K562 (cell line): ENCODE data around the gene SETD7. TPM values are rescaled to one million over a fixed set of nuclear protein-coding genes. Genes with fewer than 3 reads are reported as not detected.

Experiments used
- ATAC-seq: fragments of 200-7000 bp; cut with Tn5 transposase; 3 replicates; pipeline ENCODE4 v1.9.1; 2020; ENCODE audit warnings: moderate library complexity
- BruUV-seq: library from RNA; stranded (reverse); fragments of 400-500 nt; replicated peaks from 2 replicates; lab custom pipeline; 2021; lab: Mats Ljungman, UMichigan
- CTCF ChIA-PET: fragments of 300-600 bp; formaldehyde crosslinking; extraction: SDS; loops from one replicate; lab custom pipeline; 2021; ENCODE audit warnings: low intra/inter-chr PET ratio; lab: Yijun Ruan, JAX
- POLR2A ChIA-PET: fragments of 300-600, 350-650 bp; sonication (Branson Sonifier 250); formaldehyde crosslinking; extraction: SDS; loops from one replicate; lab custom pipeline; 2021; ENCODE audit warnings: antibody characterized with exemption, inconsistent platforms; lab: Yijun Ruan, JAX
- DNase-seq, 4 experiments: peaks; one replicate each; pipeline versions ENCODE4 v3.0.0 to v3.0.0-alpha.2; 2011 to 2018; ENCODE audit warnings: low spot score in 3 of 4, mixed read lengths in 3 of 4; ENCODE audit errors: extremely low read depth in 1 of 4
- FAIRE-seq: peaks from 2 replicates; lab custom pipeline; 2011; peaks lifted over from hg19 to GRCh38; lab: Jason Lieb, UNC
- H2AFZ ChIP-seq: 2 replicates; pipeline ENCODE4 v1.6.0; 2011; ENCODE audit warnings: low read depth, low read length, control low read depth, inconsistent platforms
- H3K27ac ChIP-seq: fragments of 200-600 bp; 3 replicates; pipeline ENCODE4 v1.8.0; 2011; ENCODE audit warnings: low read depth, mild to moderate bottlenecking, control low read depth, inconsistent platforms, low read length, moderate library complexity, mixed read lengths; ENCODE audit errors: extremely low read depth
- H3K27me3 ChIP-seq, 2 experiments: fragments of 300-600 bp in 1 of 2; 2 replicates in 1 of 2; 3 replicates in 1 of 2; pipeline versions ENCODE4 v1.6.0 to v1.8.0; 2011; ENCODE audit warnings: inconsistent platforms in 2 of 2, low read length in 2 of 2, mild to moderate bottlenecking in 1 of 2, mixed read lengths in 1 of 2, moderate library complexity in 1 of 2; ENCODE audit not compliant: control insufficient read depth in 2 of 2, insufficient read depth in 2 of 2
- H3K36me3 ChIP-seq: fragments of 300-600 bp; 3 replicates; pipeline ENCODE4 v1.8.0; 2011; ENCODE audit warnings: mild to moderate bottlenecking, low read length, inconsistent platforms; ENCODE audit not compliant: control insufficient read depth, insufficient read depth
- H3K4me1 ChIP-seq, 2 experiments: fragments of 200-600 bp in 1 of 2; replicated peaks in 1 of 2; 2 replicates in 1 of 2; 3 replicates in 1 of 2; pipeline versions ENCODE4 v1.5.1 to v1.8.0; 2011; ENCODE audit warnings: inconsistent platforms in 2 of 2, low read length in 2 of 2, mild to moderate bottlenecking in 1 of 2, mixed read lengths in 1 of 2, moderate library complexity in 1 of 2; ENCODE audit not compliant: control insufficient read depth in 2 of 2, insufficient read depth in 2 of 2
- H3K4me2 ChIP-seq: 2 replicates; pipeline ENCODE4 v1.6.1; 2011; ENCODE audit warnings: low read length, control low read depth, inconsistent platforms, mixed read lengths; ENCODE audit not compliant: insufficient read depth
- H3K4me3 ChIP-seq: fragments of 200-600 bp; sonication (generic), shearing (Covaris generic); 2 replicates; pipeline ENCODE4 v1.5.1; 2016; ENCODE audit warnings: control low read depth, inconsistent platforms
- H3K79me2 ChIP-seq: fragments of 200-600 bp; 3 replicates; pipeline ENCODE4 v1.8.0; 2011; ENCODE audit warnings: low read length, inconsistent platforms; ENCODE audit not compliant: control insufficient read depth, insufficient read depth
- H3K9ac ChIP-seq, 2 experiments: 2 replicates each; pipeline versions ENCODE4 v1.6.0 to v1.6.1; 2011; ENCODE audit warnings: low read depth in 2 of 2, low read length in 2 of 2, control low read depth in 1 of 2, inconsistent platforms in 1 of 2, mild to moderate bottlenecking in 1 of 2, mixed read lengths in 1 of 2; ENCODE audit not compliant: insufficient read depth in 1 of 2
- H3K9me1 ChIP-seq: one replicate; pipeline ENCODE4 v1.6.0; 2011; ENCODE audit warnings: inconsistent platforms, mild to moderate bottlenecking, low read length, moderate library complexity; ENCODE audit not compliant: control insufficient read depth, insufficient read depth
- H3K9me3 ChIP-seq: replicated peaks from 2 replicates; pipeline ENCODE4 v1.5.1; 2011; ENCODE audit warnings: low read depth, low read length, inconsistent platforms; ENCODE audit not compliant: control insufficient read depth, insufficient read depth
- H4K20me1 ChIP-seq: replicated peaks from 2 replicates; pipeline ENCODE4 v1.6.1; 2011; ENCODE audit warnings: low read length, inconsistent platforms, mixed read lengths; ENCODE audit not compliant: control insufficient read depth, insufficient read depth
- ETV1 ChIP-seq: fragments of 450-650 bp; conservative IDR thresholded peaks from 2 replicates; pipeline ENCODE4 v1.6.1; 2016; ENCODE audit warnings: missing genetic modification characterization, control low read depth, low read depth, missing compliant biosample characterization
- MTA2 ChIP-seq: fragments of 450-650 bp; IDR thresholded peaks from 2 replicates; pipeline ENCODE4 v1.6.1; 2016; ENCODE audit warnings: low read depth
- NBN ChIP-seq: fragments of 450-650 bp; IDR thresholded peaks from 2 replicates; pipeline ENCODE4 v1.6.1; 2016; ENCODE audit warnings: low read depth, mild to moderate bottlenecking
- NR2C2 ChIP-seq, 2 experiments: fragments of 200-800 bp in 1 of 2; sonication (Bioruptor generic) in 1 of 2; sonication (generic) in 1 of 2; formaldehyde crosslinking in 1 of 2; IDR thresholded peaks; 2 replicates each; pipeline versions ENCODE4 v1.6.1 to v1.8.0; 2016 to 2022; ENCODE audit warnings: mild to moderate bottlenecking in 1 of 2, missing compliant biosample characterization in 1 of 2, missing genetic modification characterization in 1 of 2, missing genetic modification reagents in 1 of 2
- TEAD2 ChIP-seq: fragments of 450-650 bp; IDR thresholded peaks from 2 replicates; pipeline ENCODE4 v1.6.1; 2016; ENCODE audit warnings: missing genetic modification characterization, control low read depth, missing compliant biosample characterization
- ZSCAN32 ChIP-seq: fragments of 450-650 bp; formaldehyde crosslinking; IDR thresholded peaks from 2 replicates; pipeline ENCODE4 v1.4.0; 2020; ENCODE audit warnings: mild to moderate bottlenecking, moderate library complexity
- WGBS: fragments of 100-300 bp; shearing (Covaris generic); methylation state at CpG from one replicate; pipeline ENCODE4 v1.1.6; 2016; ENCODE audit warnings: low coverage, mixed read lengths; ENCODE audit not compliant: insufficient coverage; ENCODE audit errors: missing lambda C conversion rate; 5-methylcytosine and 5-hydroxymethylcytosine counted together
- in situ Hi-C: fragments of 300-500 bp; cut with MboI; formaldehyde crosslinking; loops from 4 replicates; pipeline ENCODE4 v1.15.0; 2018; ENCODE audit warnings: inconsistent platforms, mixed read lengths
- intact Hi-C: fragments of 100-400 bp; cut with micrococcal nuclease; formaldehyde crosslinking; loops from 2 replicates; pipeline ENCODE4 v1.14.2; 2022
- polyA plus RNA-seq, 8 experiments: library from polyadenylated mRNA; depleted of rRNA in 4 of 8; stranded (reverse) in 5 of 8; unstranded in 3 of 8; fragments of >200 nt; fragmentation: Nextera tagmentation in 2 of 8; fragmentation: Illumina TruSeq in 1 of 8; extraction: Ambion mirVana in 2 of 8; extraction: Trizol in 1 of 8; gene quantifications; 2 replicates each; pipeline versions ENCODE4 v1.2.1 to v1.2.3, GENCODE V29; 2011 to 2014; ENCODE audit warnings: inconsistent platforms in 1 of 8, missing spikeins in 1 of 8
- total RNA-seq, 7 experiments: library from RNA; depleted of rRNA in 6 of 7; stranded (reverse); fragments of >200 nt in 6 of 7; fragmentation: Illumina TruSeq in 2 of 7; extraction: Trizol in 2 of 7; gene quantifications; 2 replicates each; pipeline versions ENCODE4 v1.2.1 to v1.2.3, GENCODE V29; 2011 to 2021; ENCODE audit warnings: low replicate concordance in 1 of 7
- TF ChIP-seq, protein P1 (sequence below), 2 experiments: fragments of 450-650 bp; IDR thresholded peaks; 2 replicates each; pipeline ENCODE4 v1.6.1; 2016; ENCODE audit warnings: mild to moderate bottlenecking in 2 of 2, borderline replicate concordance in 1 of 2, low read depth in 1 of 2, moderate library complexity in 1 of 2

Gene SETD7
- total and polyA plus RNA-seq, 9 of the 15 experiments (the other 6 are each of a cell fraction or from before 2014, with no cell fraction given): 0.37 to 2.4 (median 1.7) TPM

GRCh38 chr4:139535871-139536234 lies 20.2 kb downstream of the SETD7 start:
- POLR2A ChIA-PET: no interaction called here
- intact Hi-C loops: loop anchor here (10.0 kb wide), 2 partner anchors 311 to 501 kb away; no protein-coding TSS in a partner anchor
- H3K9me1 ChIP-seq: no peaks in the 10 kb centered on the region
- BruUV-seq: no TSS peak
- no peaks in the 10 kb centered on the region for H3K36me3 ChIP-seq
- FAIRE-seq (no peak), DNase-seq (no peak), ATAC-seq (no peak)
- CTCF ChIA-PET: no interaction called here
- no peak overlapping the region for H3K9ac ChIP-seq
- H3K27ac ChIP-seq: no peak overlapping the region
- H3K4me1 ChIP-seq: no peaks in the 10 kb centered on the region
- no peaks in the 10 kb centered on the region for H3K9me3 ChIP-seq
- no peak overlapping the region for H2AFZ ChIP-seq
- no peaks in the 10 kb centered on the region for H4K20me1 ChIP-seq
- H3K4me3 ChIP-seq: no peak overlapping the region
- WGBS: 3% methylated on average over 5 of the region's 5 CpGs
- peaks cover 10 to 19% of the 10 kb centered on the region in 2 experiments; a peak in 4 of 5 replicates for H3K27me3 ChIP-seq
- no peak overlapping the region for H3K4me2 ChIP-seq
- no peaks in the 10 kb centered on the region for H3K79me2 ChIP-seq
- in situ Hi-C loops: loop anchor here (25.0 kb wide), 1 partner anchor 499 kb away; no protein-coding TSS in a partner anchor
- no peak for TF ChIP-seq ZSCAN32 (CRISPR knock-in tag)
- no peak for TF ChIP-seq NBN
- no peak for TF ChIP-seq MTA2
- no peak for TF ChIP-seq NR2C2 (CRISPR knock-in tag; IDR thresholded peaks at IDR 0.05)
- no peak for TF ChIP-seq NR2C2 (tag; IDR thresholded peaks at IDR 0.05)
- no peak for TF ChIP-seq TEAD2 (tag)
- TF ChIP-seq, protein P1, sequence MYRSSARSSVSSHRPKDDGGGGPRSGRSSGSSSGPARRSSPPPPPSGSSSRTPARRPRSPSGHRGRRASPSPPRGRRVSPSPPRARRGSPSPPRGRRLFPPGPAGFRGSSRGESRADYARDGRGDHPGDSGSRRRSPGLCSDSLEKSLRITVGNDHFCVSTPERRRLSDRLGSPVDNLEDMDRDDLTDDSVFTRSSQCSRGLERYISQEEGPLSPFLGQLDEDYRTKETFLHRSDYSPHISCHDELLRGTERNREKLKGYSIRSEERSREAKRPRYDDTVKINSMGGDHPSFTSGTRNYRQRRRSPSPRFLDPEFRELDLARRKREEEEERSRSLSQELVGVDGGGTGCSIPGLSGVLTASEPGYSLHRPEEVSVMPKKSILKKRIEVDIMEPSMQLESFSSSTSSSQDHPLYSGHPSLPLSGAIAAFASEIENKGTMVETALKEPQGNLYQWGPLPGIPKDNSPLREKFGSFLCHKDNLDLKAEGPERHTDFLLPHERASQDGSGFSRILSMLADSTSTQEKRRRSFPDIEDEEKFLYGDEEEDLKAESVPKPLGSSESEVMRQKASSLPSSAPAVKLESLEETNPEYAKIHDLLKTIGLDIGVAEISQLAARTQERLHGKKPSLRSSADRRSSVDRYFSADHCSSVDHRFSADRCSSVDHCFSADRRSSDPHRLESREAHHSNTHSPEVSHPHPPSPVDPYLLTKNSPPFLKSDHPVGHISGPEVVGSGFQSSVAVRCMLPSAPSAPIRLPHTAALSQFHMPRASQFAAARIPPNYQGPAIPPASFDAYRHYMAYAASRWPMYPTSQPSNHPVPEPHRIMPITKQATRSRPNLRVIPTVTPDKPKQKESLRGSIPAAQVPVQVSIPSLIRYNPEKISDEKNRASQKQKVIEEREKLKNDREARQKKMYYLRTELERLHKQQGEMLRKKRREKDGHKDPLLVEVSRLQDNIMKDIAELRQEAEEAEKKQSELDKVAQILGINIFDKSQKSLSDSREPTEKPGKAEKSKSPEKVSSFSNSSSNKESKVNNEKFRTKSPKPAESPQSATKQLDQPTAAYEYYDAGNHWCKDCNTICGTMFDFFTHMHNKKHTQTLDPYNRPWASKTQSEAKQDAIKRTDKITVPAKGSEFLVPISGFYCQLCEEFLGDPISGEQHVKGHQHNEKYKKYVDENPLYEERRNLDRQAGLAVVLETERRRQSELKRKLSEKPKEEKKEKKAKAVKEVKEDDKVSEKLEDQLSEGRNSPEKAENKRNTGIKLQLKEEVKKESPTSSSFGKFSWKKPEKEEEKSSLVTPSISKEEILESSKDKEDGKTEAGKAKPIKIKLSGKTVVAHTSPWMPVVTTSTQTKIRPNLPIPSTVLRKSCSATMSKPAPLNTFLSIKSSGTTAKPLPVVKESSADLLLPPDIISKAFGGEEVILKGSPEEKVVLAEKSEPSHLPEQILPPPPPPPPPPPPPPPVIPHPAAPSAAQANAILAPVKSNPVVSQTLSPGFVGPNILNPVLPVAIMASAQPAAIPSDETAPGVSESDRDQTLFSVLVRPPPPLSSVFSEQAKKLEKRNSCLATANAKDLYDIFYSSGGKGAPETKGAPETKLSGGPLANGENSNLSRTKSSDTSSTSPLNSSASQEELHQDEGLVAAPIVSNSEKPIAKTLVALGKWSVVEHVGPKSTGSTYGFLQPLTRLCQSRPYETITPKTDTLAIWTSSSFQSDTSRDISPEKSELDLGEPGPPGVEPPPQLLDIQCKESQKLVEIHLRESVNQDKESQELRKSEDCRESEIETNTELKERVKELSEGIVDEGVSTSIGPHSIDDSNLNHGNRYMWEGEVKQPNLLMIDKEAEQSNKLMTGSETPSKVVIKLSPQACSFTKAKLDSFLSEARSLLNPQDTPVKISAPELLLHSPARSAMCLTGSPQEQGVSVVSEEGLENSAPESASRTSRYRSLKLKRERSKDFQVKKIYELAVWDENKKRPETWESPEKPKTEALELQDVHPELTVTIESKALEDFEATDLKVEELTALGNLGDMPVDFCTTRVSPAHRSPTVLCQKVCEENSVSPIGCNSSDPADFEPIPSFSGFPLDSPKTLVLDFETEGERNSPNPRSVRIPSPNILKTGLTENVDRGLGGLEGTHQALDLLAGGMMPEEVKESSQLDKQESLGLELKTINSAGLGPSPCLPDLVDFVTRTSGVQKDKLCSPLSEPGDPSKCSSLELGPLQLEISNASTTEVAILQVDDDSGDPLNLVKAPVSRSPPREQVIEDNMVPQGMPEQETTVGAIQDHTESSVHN (IDR thresholded peaks at IDR 0.05; ENCODE audit: borderline replicate concordance in 1 of 2, low read depth in 1 of 2): no peak
- TF ChIP-seq ETV1 (tag): no peak
